ENCODE measurements around the gene TGFBRAP1.

TGFBRAP1 gene

GRCh38 chr2:105329561-105330495, at the start of gene TGFBRAP1:
TGFBRAP1 (minus strand) TSS chr2:105329735; CDS start chr2:105308301, 21,434 bp downstream.
- Histone ChIP-seq H3K9ac (ENCODE audit: low read depth in 1 of 2, low read length in 2 of 2) (peak within 1 kb of the TSS; percentile 70 to 77), H3K4me3 (ENCODE audit: low read depth in 1 of 2, low read length in 2 of 2) (peak within 1 kb of the TSS; percentile 84 to 86), H3K36me3 (ENCODE audit: control insufficient read depth in 1 of 2, insufficient read depth in 2 of 2, low read length in 2 of 2) (peaks cover 4 to 9% of the 10 kb centered on the region in 2 donors), H3K4me1 (ENCODE audit: control insufficient read depth in 1 of 2, insufficient read depth in 2 of 2, low read length in 2 of 2) (peaks cover 20 to 22% of the 10 kb centered on the region in 2 donors), H3K27ac (ENCODE audit: low read depth, low read length) (peak within 1 kb of the TSS; percentile 77), H3K27me3 (ENCODE audit: control insufficient read depth in 1 of 2, insufficient read depth in 2 of 2, low read length in 2 of 2) (no peaks in the 10 kb centered on the region), H3K9me3 (ENCODE audit: control insufficient read depth in 1 of 2, low read length in 2 of 2) (no peaks in the 10 kb centered on the region)

GRCh38 chr2:105378921-105379383, 49.4 kb upstream of the TGFBRAP1 start:
- H3K4me3 ChIP-seq (ENCODE audit: low read depth in 1 of 2, low read length in 2 of 2) = no peak overlapping the region
- H3K9me3 ChIP-seq (ENCODE audit: control insufficient read depth in 1 of 2, low read length in 2 of 2) = no peaks in the 10 kb centered on the region
- no peaks in the 10 kb centered on the region for H3K27me3 ChIP-seq (ENCODE audit: control insufficient read depth in 1 of 2, insufficient read depth in 2 of 2, low read length in 2 of 2)
- H3K4me1 ChIP-seq (ENCODE audit: control insufficient read depth in 1 of 2, insufficient read depth in 2 of 2, low read length in 2 of 2) = peaks cover 9 to 30% of the 10 kb centered on the region in 2 donors
- no peak overlapping the region for H3K27ac ChIP-seq (ENCODE audit: low read depth, low read length)
- no peak overlapping the region for H3K9ac ChIP-seq (ENCODE audit: low read depth in 1 of 2, low read length in 2 of 2)
- peaks cover 13 to 38% of the 10 kb centered on the region in 2 donors for H3K36me3 ChIP-seq (ENCODE audit: control insufficient read depth in 1 of 2, insufficient read depth in 2 of 2, low read length in 2 of 2)

- no peak overlapping the region for H3K4me3 ChIP-seq (ENCODE audit: low read depth in 1 of 2, low read length in 2 of 2)
- no peaks in the 10 kb centered on the region for H3K27me3 ChIP-seq (ENCODE audit: control insufficient read depth in 1 of 2, insufficient read depth in 2 of 2, low read length in 2 of 2)
- H3K4me1 ChIP-seq (ENCODE audit: control insufficient read depth in 1 of 2, insufficient read depth in 2 of 2, low read length in 2 of 2) = peaks cover 12 to 33% of the 10 kb centered on the region in 2 donors
- H3K9ac ChIP-seq (ENCODE audit: low read depth in 1 of 2, low read length in 2 of 2) = no peak overlapping the region
- H3K27ac ChIP-seq (ENCODE audit: low read depth, low read length) = no peak overlapping the region
- H3K9me3 ChIP-seq (ENCODE audit: control insufficient read depth in 1 of 2, low read length in 2 of 2) = no peaks in the 10 kb centered on the region
- H3K36me3 ChIP-seq (ENCODE audit: control insufficient read depth in 1 of 2, insufficient read depth in 2 of 2, low read length in 2 of 2) = peaks cover 7 to 39% of the 10 kb centered on the region in 2 donors
Measured at GRCh38 chr2:105378276-105378840, 48.8 kb upstream of the TGFBRAP1 start.

- Histone ChIP-seq H3K4me3 (ENCODE audit: low read depth in 1 of 2, low read length in 2 of 2) (no peak overlapping the region), H3K9ac (ENCODE audit: low read depth in 1 of 2, low read length in 2 of 2) (no peak overlapping the region), H3K9me3 (ENCODE audit: control insufficient read depth in 1 of 2, low read length in 2 of 2) (no peaks in the 10 kb centered on the region), H3K4me1 (ENCODE audit: control insufficient read depth in 1 of 2, insufficient read depth in 2 of 2, low read length in 2 of 2) (peaks cover 12 to 34% of the 10 kb centered on the region in 2 donors), H3K36me3 (ENCODE audit: control insufficient read depth in 1 of 2, insufficient read depth in 2 of 2, low read length in 2 of 2) (peaks cover 6 to 44% of the 10 kb centered on the region in 2 donors), H3K27ac (ENCODE audit: low read depth, low read length) (peak overlapping the region; percentile 21), H3K27me3 (ENCODE audit: control insufficient read depth in 1 of 2, insufficient read depth in 2 of 2, low read length in 2 of 2) (no peaks in the 10 kb centered on the region)
Measured at GRCh38 chr2:105377871-105378270, 48.3 kb upstream of the TGFBRAP1 start.

GRCh38 chr2:105376789-105377240, 47.3 kb upstream of the TGFBRAP1 start:
- Histone ChIP-seq H3K9ac (ENCODE audit: low read depth in 1 of 2, low read length in 2 of 2) (no peak overlapping the region), H3K36me3 (ENCODE audit: control insufficient read depth in 1 of 2, insufficient read depth in 2 of 2, low read length in 2 of 2) (peaks cover 6 to 36% of the 10 kb centered on the region in 2 donors), H3K27me3 (ENCODE audit: control insufficient read depth in 1 of 2, insufficient read depth in 2 of 2, low read length in 2 of 2) (no peaks in the 10 kb centered on the region), H3K9me3 (ENCODE audit: control insufficient read depth in 1 of 2, low read length in 2 of 2) (no peaks in the 10 kb centered on the region), H3K27ac (ENCODE audit: low read depth, low read length) (no peak overlapping the region), H3K4me1 (ENCODE audit: control insufficient read depth in 1 of 2, insufficient read depth in 2 of 2, low read length in 2 of 2) (peaks cover 12 to 34% of the 10 kb centered on the region in 2 donors), H3K4me3 (ENCODE audit: low read depth in 1 of 2, low read length in 2 of 2) (no peak overlapping the region)

GRCh38 chr2:105376010-105376409, 46.5 kb upstream of the TGFBRAP1 start:
- H3K9ac ChIP-seq (ENCODE audit: low read depth in 1 of 2, low read length in 2 of 2) = no peak overlapping the region

GRCh38 chr2:105375001-105375561, 45.5 kb upstream of the TGFBRAP1 start:
- peaks cover 9 to 21% of the 10 kb centered on the region in 2 donors for H3K4me1 ChIP-seq (ENCODE audit: control insufficient read depth in 1 of 2, insufficient read depth in 2 of 2, low read length in 2 of 2)

More at GRCh38 chr2:105376010-105376409, 46.5 kb upstream of the TGFBRAP1 start:
- Histone ChIP-seq H3K36me3 (ENCODE audit: control insufficient read depth in 1 of 2, insufficient read depth in 2 of 2, low read length in 2 of 2) (peaks cover 6 to 29% of the 10 kb centered on the region in 2 donors), H3K27ac (ENCODE audit: low read depth, low read length) (no peak overlapping the region), H3K4me1 (ENCODE audit: control insufficient read depth in 1 of 2, insufficient read depth in 2 of 2, low read length in 2 of 2) (peaks cover 12 to 30% of the 10 kb centered on the region in 2 donors), H3K4me3 (ENCODE audit: low read depth in 1 of 2, low read length in 2 of 2) (no peak overlapping the region), H3K9me3 (ENCODE audit: control insufficient read depth in 1 of 2, low read length in 2 of 2) (no peaks in the 10 kb centered on the region), H3K27me3 (ENCODE audit: control insufficient read depth in 1 of 2, insufficient read depth in 2 of 2, low read length in 2 of 2) (no peaks in the 10 kb centered on the region)

GRCh38 chr2:105373895-105374401, 44.4 kb upstream of the TGFBRAP1 start:
- peaks cover 3 to 14% of the 10 kb centered on the region in 2 donors for H3K4me1 ChIP-seq (ENCODE audit: control insufficient read depth in 1 of 2, insufficient read depth in 2 of 2, low read length in 2 of 2)
- no peak overlapping the region for H3K4me3 ChIP-seq (ENCODE audit: low read depth in 1 of 2, low read length in 2 of 2)
- no peaks in the 10 kb centered on the region for H3K9me3 ChIP-seq (ENCODE audit: control insufficient read depth in 1 of 2, low read length in 2 of 2)
- no peak overlapping the region for H3K27ac ChIP-seq (ENCODE audit: low read depth, low read length)
- H3K9ac ChIP-seq (ENCODE audit: low read depth in 1 of 2, low read length in 2 of 2) = no peak overlapping the region
- no peaks in the 10 kb centered on the region for H3K27me3 ChIP-seq (ENCODE audit: control insufficient read depth in 1 of 2, insufficient read depth in 2 of 2, low read length in 2 of 2)
- peaks cover 6 to 29% of the 10 kb centered on the region in 2 donors for H3K36me3 ChIP-seq (ENCODE audit: control insufficient read depth in 1 of 2, insufficient read depth in 2 of 2, low read length in 2 of 2)

More at GRCh38 chr2:105375001-105375561, 45.5 kb upstream of the TGFBRAP1 start:
- Histone ChIP-seq H3K27me3 (ENCODE audit: control insufficient read depth in 1 of 2, insufficient read depth in 2 of 2, low read length in 2 of 2) (no peaks in the 10 kb centered on the region), H3K4me3 (ENCODE audit: low read depth in 1 of 2, low read length in 2 of 2) (no peak overlapping the region), H3K9ac (ENCODE audit: low read depth in 1 of 2, low read length in 2 of 2) (no peak overlapping the region), H3K27ac (ENCODE audit: low read depth, low read length) (peak overlapping the region; percentile 51), H3K36me3 (ENCODE audit: control insufficient read depth in 1 of 2, insufficient read depth in 2 of 2, low read length in 2 of 2) (peaks cover 6 to 29% of the 10 kb centered on the region in 2 donors), H3K9me3 (ENCODE audit: control insufficient read depth in 1 of 2, low read length in 2 of 2) (no peaks in the 10 kb centered on the region)

GRCh38 chr2:105373344-105373781, 43.8 kb upstream of the TGFBRAP1 start:
- H3K27ac ChIP-seq (ENCODE audit: low read depth, low read length) = no peak overlapping the region
- H3K9ac ChIP-seq (ENCODE audit: low read depth in 1 of 2, low read length in 2 of 2) = no peak overlapping the region
- H3K27me3 ChIP-seq (ENCODE audit: control insufficient read depth in 1 of 2, insufficient read depth in 2 of 2, low read length in 2 of 2) = no peaks in the 10 kb centered on the region
- H3K4me3 ChIP-seq (ENCODE audit: low read depth in 1 of 2, low read length in 2 of 2) = no peak overlapping the region
- no peaks in the 10 kb centered on the region for H3K9me3 ChIP-seq (ENCODE audit: control insufficient read depth in 1 of 2, low read length in 2 of 2)
- H3K4me1 ChIP-seq (ENCODE audit: control insufficient read depth in 1 of 2, insufficient read depth in 2 of 2, low read length in 2 of 2) = peaks cover 3 to 14% of the 10 kb centered on the region in 2 donors
- H3K36me3 ChIP-seq (ENCODE audit: control insufficient read depth in 1 of 2, insufficient read depth in 2 of 2, low read length in 2 of 2) = peaks cover 11 to 29% of the 10 kb centered on the region in 2 donors
